ENCODE results near the gene TLE1.

Gene TLE1

DNA sequence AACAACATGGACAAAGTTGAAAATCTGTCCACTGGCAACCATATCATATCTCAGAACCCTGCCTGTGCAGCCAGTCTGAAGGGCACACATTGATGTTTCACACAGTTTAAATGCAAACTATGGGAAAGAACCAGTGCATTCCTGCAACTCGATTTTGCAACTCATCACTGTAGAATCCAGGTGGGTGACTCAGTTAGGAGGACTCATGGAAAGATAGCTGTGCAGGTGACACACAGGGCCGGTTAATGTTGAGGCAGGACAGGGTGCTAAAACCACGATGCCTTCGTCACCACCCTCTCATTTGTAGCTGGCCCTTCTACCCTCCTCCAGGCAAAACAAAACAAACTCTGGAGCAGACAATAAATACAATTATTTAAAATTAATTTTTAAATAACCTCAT, 62.8 kb downstream of the TLE1 start:
- no peak overlapping the region for H3K27ac ChIP-seq

DNA sequence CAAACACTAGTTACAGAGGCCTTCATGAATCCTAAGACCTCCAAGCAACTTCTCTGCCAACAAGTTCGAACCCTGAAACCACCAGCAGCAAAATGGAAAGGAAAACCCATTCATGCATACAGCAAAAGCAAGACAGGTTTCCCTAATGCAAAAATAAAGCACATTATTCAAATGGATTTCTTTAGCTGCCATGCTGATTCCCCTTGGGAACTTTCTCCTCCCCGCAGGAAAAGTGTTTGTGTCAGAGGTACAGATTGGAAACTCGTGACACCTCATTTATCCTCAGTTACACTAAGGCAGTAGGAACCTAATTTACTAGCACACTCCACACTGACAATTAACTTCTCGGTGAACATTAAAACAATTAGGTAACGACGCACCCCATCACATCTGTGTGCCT, 63.4 kb downstream of the TLE1 start:
- H3K27ac ChIP-seq, result no peak overlapping the region
- no peak for TF ChIP-seq ZFX (IDR thresholded peaks at IDR 0.05)
- TF ChIP-seq, protein P1, sequence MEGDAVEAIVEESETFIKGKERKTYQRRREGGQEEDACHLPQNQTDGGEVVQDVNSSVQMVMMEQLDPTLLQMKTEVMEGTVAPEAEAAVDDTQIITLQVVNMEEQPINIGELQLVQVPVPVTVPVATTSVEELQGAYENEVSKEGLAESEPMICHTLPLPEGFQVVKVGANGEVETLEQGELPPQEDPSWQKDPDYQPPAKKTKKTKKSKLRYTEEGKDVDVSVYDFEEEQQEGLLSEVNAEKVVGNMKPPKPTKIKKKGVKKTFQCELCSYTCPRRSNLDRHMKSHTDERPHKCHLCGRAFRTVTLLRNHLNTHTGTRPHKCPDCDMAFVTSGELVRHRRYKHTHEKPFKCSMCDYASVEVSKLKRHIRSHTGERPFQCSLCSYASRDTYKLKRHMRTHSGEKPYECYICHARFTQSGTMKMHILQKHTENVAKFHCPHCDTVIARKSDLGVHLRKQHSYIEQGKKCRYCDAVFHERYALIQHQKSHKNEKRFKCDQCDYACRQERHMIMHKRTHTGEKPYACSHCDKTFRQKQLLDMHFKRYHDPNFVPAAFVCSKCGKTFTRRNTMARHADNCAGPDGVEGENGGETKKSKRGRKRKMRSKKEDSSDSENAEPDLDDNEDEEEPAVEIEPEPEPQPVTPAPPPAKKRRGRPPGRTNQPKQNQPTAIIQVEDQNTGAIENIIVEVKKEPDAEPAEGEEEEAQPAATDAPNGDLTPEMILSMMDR (conservative IDR thresholded peaks at IDR 0.05), result no peak

More for the DNA sequence above, 62.8 kb downstream of the TLE1 start:
- TF ChIP-seq, protein P1 (conservative IDR thresholded peaks at IDR 0.05), result no peak
- no peak for TF ChIP-seq ZFX (IDR thresholded peaks at IDR 0.05)

DNA sequence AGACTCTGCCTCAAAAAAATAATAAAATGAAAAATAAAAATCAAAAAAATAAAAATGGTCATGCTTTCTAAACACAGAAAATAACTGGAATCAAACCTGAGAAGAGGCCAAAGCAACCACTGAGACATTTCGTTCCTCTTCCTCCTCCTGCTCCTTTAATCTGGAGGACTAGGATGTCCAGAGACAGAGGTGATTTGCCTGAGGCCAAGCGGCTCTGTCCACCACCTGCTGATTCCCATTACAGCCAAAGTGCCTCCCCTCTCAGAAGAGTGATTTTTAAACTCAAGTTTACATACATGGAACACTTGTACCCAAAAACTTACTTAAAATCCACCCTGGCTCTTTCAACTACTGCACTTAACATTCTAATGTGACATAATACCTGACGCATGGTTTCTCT, 65.6 kb downstream of the TLE1 start:
- TF ChIP-seq, protein P1 (conservative IDR thresholded peaks at IDR 0.05), result no peak
- no peak for TF ChIP-seq ZFX (IDR thresholded peaks at IDR 0.05)
- no peak overlapping the region for H3K27ac ChIP-seq

DNA sequence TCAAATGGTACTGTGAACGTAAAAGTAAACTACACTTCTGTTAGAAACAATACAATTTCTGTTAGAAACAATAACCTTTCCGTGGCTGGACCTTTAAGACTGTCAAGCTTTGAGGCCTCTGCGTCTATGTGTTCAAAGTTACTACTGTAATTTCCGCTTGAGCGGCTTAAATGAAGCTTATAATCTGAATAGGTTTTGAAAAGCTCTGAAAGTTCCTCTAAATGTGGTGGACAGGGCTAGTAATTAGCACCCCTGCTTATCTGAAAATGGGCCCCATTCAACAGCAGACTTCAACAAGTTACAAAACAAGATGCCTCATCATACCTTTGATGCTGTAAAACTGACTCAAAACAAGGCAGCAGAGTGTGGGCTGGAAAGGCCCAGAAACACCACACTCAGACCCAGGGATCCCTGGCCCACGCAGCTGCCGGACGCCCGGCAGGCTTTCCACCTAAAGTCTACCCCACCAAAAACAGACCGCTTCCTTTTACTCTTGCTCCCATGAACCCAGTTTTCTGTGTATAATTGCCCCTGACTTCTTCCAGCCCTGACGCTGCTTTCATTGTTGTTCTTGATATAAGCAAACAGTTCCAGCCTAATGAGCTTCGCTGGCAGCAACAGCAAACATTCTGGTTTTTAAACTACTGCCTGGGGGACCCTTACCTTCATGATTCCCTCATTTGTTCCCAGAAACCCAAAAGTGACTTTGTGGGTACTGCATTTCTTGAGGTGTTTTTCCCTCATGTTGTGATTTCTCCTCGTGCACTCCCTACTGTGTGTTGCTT, 66.7 kb downstream of the TLE1 start:
- TF ChIP-seq, protein P1 (conservative IDR thresholded peaks at IDR 0.05), result no peak
- no peak for TF ChIP-seq ZFX (IDR thresholded peaks at IDR 0.05)
- no peak overlapping the region for H3K27ac ChIP-seq

DNA sequence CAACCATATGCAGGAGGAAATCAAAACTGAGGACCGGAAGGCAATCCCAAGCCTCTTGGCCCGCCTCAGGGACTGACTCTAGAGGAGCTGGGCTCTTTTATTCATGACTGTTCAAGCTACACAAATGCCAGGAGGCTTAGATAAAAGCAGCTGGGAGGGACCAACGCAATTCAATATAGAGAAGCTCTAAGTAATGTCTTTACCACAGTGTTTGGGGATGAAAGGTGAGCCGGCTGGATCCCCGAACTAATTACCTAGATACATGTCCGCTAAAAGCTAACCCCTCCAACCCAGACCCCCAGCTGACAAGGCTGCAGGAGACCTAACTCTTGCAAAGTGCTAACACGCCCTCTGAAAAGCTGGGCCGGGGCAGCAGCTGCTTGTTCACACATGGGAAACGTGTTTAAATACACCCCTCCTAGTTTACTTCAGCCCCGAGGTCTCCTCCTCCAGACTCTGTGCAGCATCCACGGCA, 67.5 kb downstream of the TLE1 start:
- H3K27ac ChIP-seq, result no peak overlapping the region

DNA sequence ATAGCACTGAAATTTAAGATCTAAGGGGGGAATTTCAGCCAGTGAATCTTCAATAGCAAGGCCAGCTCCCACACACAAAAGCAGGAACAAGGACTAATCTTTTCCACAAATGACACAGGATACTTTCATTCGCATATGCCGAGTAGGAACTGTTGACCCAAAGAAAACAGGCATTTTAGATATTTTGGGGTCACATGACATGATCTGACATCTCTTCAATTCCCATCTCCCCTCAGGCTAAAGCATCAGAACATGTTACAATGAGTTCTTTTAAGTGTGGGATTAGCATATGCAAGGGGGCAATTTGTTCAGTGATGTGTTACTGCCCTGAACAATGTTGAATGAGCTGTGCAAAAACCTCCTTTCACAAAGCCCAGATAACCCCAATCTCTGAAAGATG, 68.2 kb downstream of the TLE1 start:
- H3K27ac ChIP-seq, result no peak overlapping the region
- TF ChIP-seq, protein P1 (conservative IDR thresholded peaks at IDR 0.05), result no peak
- no peak for TF ChIP-seq ZFX (IDR thresholded peaks at IDR 0.05)

More for the DNA sequence above, 67.5 kb downstream of the TLE1 start:
- no peak for TF ChIP-seq ZFX (IDR thresholded peaks at IDR 0.05)
- TF ChIP-seq, protein P1 (conservative IDR thresholded peaks at IDR 0.05), result no peak

DNA sequence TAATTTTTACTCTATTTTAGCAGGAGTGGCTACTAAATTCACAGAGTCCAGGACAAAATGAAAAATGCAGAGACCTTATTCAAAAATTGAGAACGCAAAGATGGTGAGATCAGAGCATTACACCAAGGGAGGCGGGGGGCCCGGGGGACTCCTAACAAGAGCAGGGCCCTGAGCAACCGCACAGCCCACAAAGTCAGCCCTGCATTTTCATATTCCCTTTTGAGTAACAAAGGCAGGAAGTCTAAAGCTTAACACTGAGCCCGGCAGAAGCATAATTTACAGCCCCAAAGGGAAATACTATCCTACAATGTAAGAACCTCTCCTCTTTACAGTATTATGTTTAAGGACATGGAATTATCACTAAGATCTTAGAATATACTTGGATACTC, 69.4 kb downstream of the TLE1 start:
- no peak overlapping the region for H3K27ac ChIP-seq
- TF ChIP-seq, protein P1 (conservative IDR thresholded peaks at IDR 0.05), result no peak
- no peak for TF ChIP-seq ZFX (IDR thresholded peaks at IDR 0.05)
